ENCODE data around the gene FAM222A.

Gene FAM222A

DNA sequence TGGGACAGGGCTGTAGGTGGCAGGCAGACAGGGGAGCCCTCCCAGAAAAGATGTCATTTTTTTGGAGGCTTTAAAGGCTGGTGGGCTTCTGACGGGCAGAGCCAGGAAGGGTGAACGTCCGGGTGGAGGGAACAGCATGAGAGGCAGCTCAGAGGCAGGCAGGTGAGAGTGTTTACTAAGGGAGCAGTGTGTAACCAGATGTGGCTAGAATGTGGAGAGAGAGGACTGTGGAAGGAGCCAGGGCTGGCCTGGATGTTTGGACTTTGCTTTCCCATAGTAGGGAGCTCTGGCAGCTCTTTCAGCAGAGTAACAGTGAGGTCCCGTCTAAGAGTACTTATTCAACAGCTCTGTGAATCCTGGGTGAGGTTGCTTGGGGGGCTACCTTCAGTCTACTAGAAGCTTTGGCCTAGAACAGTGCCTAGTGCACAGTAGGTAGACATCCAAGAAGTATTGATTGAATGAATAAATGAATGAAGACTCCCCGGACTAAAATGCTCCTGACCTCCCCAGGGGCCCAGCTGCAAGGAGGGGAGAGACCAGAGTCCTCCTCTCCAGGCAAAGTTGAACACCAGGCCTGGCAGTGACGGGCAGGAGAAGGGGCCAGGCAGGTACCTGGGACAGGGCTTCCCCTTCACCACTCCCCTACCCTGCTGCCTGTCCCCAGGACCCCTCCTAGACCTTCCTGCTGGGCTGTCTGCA, 8.5 kb downstream of the FAM222A start:
- in situ Hi-C loops (cut with MboI; ENCODE audit: low pct_unique_long_range_greater_than_20kb, low sequenced_read_pairs, unreplicated experiment), result no loop called here
- no peak for DNase-seq (ENCODE audit: low spot score)
- TF ChIP-seq, protein P1, sequence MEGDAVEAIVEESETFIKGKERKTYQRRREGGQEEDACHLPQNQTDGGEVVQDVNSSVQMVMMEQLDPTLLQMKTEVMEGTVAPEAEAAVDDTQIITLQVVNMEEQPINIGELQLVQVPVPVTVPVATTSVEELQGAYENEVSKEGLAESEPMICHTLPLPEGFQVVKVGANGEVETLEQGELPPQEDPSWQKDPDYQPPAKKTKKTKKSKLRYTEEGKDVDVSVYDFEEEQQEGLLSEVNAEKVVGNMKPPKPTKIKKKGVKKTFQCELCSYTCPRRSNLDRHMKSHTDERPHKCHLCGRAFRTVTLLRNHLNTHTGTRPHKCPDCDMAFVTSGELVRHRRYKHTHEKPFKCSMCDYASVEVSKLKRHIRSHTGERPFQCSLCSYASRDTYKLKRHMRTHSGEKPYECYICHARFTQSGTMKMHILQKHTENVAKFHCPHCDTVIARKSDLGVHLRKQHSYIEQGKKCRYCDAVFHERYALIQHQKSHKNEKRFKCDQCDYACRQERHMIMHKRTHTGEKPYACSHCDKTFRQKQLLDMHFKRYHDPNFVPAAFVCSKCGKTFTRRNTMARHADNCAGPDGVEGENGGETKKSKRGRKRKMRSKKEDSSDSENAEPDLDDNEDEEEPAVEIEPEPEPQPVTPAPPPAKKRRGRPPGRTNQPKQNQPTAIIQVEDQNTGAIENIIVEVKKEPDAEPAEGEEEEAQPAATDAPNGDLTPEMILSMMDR (IDR thresholded peaks at IDR 0.05; ENCODE audit: extremely low read depth, insufficient read depth, missing control alignments), result no peak

DNA sequence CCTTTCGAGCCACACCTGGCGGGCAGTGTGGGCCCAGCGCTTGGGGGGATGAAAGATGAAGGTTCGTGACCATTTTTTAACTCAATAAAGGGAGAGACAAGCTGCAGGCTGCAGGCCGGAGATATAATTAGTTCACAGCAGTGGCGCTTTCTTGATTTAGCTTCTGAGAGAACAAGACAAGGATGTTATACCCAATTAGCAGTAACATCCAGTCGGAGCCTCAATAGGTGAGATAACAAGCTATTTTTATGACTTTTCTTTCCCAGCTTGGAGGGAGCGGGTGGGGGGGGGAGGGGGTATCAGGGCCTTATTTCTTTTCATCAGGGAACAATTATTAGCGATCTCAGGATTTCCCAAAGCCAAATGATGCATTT, 9.1 kb downstream of the FAM222A start:
- in situ Hi-C loops (cut with MboI; ENCODE audit: low pct_unique_long_range_greater_than_20kb, low sequenced_read_pairs, unreplicated experiment), result no loop called here
- no peak for DNase-seq (ENCODE audit: low spot score)
- TF ChIP-seq, protein P1 (IDR thresholded peaks at IDR 0.05; ENCODE audit: extremely low read depth, insufficient read depth, missing control alignments), result no peak

- TF ChIP-seq, protein P1 (IDR thresholded peaks at IDR 0.05; ENCODE audit: extremely low read depth, insufficient read depth, missing control alignments), result no peak
- no peak for DNase-seq (ENCODE audit: low spot score)
- in situ Hi-C loops (cut with MboI; ENCODE audit: low pct_unique_long_range_greater_than_20kb, low sequenced_read_pairs, unreplicated experiment), result no loop called here
Observed at GRCh38 chr12:109723311-109723881, 9.8 kb downstream of the FAM222A start.

DNA sequence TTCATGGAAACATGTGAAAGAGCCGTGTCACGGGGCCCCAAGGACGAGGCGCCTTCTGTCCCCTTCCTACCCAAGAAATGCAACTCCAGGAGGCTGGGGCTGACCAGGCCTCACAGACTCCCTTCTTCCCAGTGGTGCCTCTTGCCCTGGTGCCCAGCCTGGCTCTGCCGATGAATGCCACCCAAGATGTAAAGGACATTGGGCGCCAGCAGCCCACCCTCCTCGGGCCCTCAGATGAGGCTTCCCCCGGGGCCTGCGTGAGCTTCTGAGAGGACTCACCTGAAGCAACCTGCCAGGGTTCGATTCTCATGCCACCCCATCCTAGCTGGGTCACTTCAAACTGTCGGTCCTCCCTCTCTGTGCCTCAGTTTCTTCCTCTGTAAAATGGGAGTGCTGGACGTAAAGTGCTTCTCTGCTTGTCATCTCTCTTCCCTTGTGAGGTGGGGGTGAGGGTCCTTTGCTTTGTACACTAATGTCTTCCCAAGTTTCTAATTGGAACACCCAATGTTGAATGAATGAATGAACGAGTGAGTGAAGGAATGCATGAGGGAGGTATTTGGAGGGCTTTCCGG, 10.8 kb downstream of the FAM222A start:
- TF ChIP-seq, protein P1 (IDR thresholded peaks at IDR 0.05; ENCODE audit: extremely low read depth, insufficient read depth, missing control alignments), result no peak
- in situ Hi-C loops (cut with MboI; ENCODE audit: low pct_unique_long_range_greater_than_20kb, low sequenced_read_pairs, unreplicated experiment), result no loop called here
- no peak for DNase-seq (ENCODE audit: low spot score)

- in situ Hi-C loops (cut with MboI; ENCODE audit: low pct_unique_long_range_greater_than_20kb, low sequenced_read_pairs, unreplicated experiment), result no loop called here
- TF ChIP-seq, protein P1 (IDR thresholded peaks at IDR 0.05; ENCODE audit: extremely low read depth, insufficient read depth, missing control alignments), result no peak
- DNase-seq (ENCODE audit: low spot score), result no peak
Observed at GRCh38 chr12:109725321-109726105, 11.9 kb downstream of the FAM222A start.

- DNase-seq (ENCODE audit: low spot score), result no peak
- in situ Hi-C loops (cut with MboI; ENCODE audit: low pct_unique_long_range_greater_than_20kb, low sequenced_read_pairs, unreplicated experiment), result no loop called here
- TF ChIP-seq, protein P1 (IDR thresholded peaks at IDR 0.05; ENCODE audit: extremely low read depth, insufficient read depth, missing control alignments), result no peak
Observed at GRCh38 chr12:109726106-109726497, 12.5 kb downstream of the FAM222A start.

Data from GM13977 (cell line).